GM23248 (cell line): ENCODE data around the gene MITF. TPM values are rescaled to one million over a fixed set of nuclear protein-coding genes. Genes with fewer than 3 reads are reported as not detected.

Experiments
- DNase-seq: peaks from one replicate; pipeline ENCODE4 v3.0.0-alpha.2; 2015
- H2AFZ ChIP-seq: fragments of 200-600 bp; sonication (generic); 2 replicates; pipeline ENCODE4 v1.6.1; 2016; ENCODE audit warnings: antibody characterized with exemption
- H3F3A ChIP-seq: fragments of 200-600 bp; sonication (generic); 2 replicates; pipeline ENCODE4 v1.6.1; 2016; ENCODE audit warnings: mild to moderate bottlenecking, antibody characterized with exemption, mixed run types; ENCODE audit not compliant: insufficient read depth
- H3K27ac ChIP-seq: fragments of 200-600 bp; sonication (generic); 2 replicates; pipeline ENCODE4 v1.5.1; 2016; ENCODE audit warnings: mild to moderate bottlenecking
- H3K27me3 ChIP-seq: fragments of 200-600 bp; sonication (generic); replicated peaks from 2 replicates; pipeline ENCODE4 v1.6.1; 2016; ENCODE audit warnings: mild to moderate bottlenecking; ENCODE audit not compliant: insufficient read depth
- H3K36me3 ChIP-seq: fragments of 200-600 bp; sonication (generic); 2 replicates; pipeline ENCODE4 v1.6.1; 2016; ENCODE audit warnings: low read depth, mild to moderate bottlenecking
- H3K4me1 ChIP-seq: fragments of 200-600 bp; sonication (generic); 2 replicates; pipeline ENCODE4 v1.6.1; 2016; ENCODE audit warnings: mild to moderate bottlenecking; ENCODE audit not compliant: insufficient read depth
- H3K4me2 ChIP-seq: fragments of 200-600 bp; sonication (generic); one replicate; pipeline ENCODE4 v1.6.1; 2016; ENCODE audit warnings: mild to moderate bottlenecking; ENCODE audit not compliant: unreplicated experiment
- H3K4me3 ChIP-seq: fragments of 200-600 bp; sonication (generic); 2 replicates; pipeline ENCODE4 v1.5.1; 2016; ENCODE audit warnings: mild to moderate bottlenecking
- H3K79me2 ChIP-seq: fragments of 200-600 bp; sonication (generic); 2 replicates; pipeline ENCODE4 v1.6.1; 2016; ENCODE audit warnings: mild to moderate bottlenecking; ENCODE audit not compliant: insufficient read depth
- H3K9ac ChIP-seq: fragments of 200-600 bp; sonication (generic); 2 replicates; pipeline ENCODE4 v1.6.1; 2016; ENCODE audit warnings: mild to moderate bottlenecking
- H3K9me2 ChIP-seq: fragments of 200-600 bp; sonication (generic); 2 replicates; pipeline ENCODE4 v1.6.1; 2016; ENCODE audit warnings: mixed run types, mild to moderate bottlenecking, moderate library complexity; ENCODE audit not compliant: insufficient read depth
- H3K9me3 ChIP-seq: fragments of 200-600 bp; sonication (generic); one replicate; pipeline ENCODE4 v1.6.1; 2017; ENCODE audit warnings: low read depth
- H4K20me1 ChIP-seq: fragments of 200-600 bp; sonication (generic); 2 replicates; pipeline ENCODE4 v1.6.0; 2016; ENCODE audit not compliant: insufficient read depth
- EZH2 ChIP-seq: fragments of 200-600 bp; sonication (generic); IDR thresholded peaks from 2 replicates; pipeline ENCODE4 v1.6.1; 2018; ENCODE audit warnings: antibody characterized with exemption, mild to moderate bottlenecking; ENCODE audit not compliant: insufficient read depth, poor library complexity, severe bottlenecking
- EZH2phosphoT487 ChIP-seq: fragments of 200-600 bp; sonication (generic); IDR thresholded peaks from 2 replicates; pipeline ENCODE4 v1.6.1; 2018; ENCODE audit warnings: antibody characterized with exemption, moderate library complexity, mild to moderate bottlenecking, low read depth; ENCODE audit not compliant: insufficient read depth
- WGBS, 2 experiments: methylation state at CpG; one replicate each; pipeline ENCODE4 v1.1.6; 2015 to 2017; ENCODE audit warnings: low lambda C conversion rate in 2 of 2, low coverage in 1 of 2; ENCODE audit errors: missing lambda C conversion rate in 2 of 2; 5-methylcytosine and 5-hydroxymethylcytosine counted together
- in situ Hi-C: fragments of 300-500 bp; cut with MboI; formaldehyde crosslinking; loops from 2 replicates; pipeline ENCODE4 v1.15.0; 2020
- polyA plus RNA-seq: library from polyadenylated mRNA; unstranded; fragments of >200 nt; fragmentation: Nextera tagmentation; extraction: Ambion mirVana; gene quantifications from 2 replicates; pipeline ENCODE4 v1.2.1, GENCODE V29; 2016
- total RNA-seq: library from RNA; depleted of rRNA; stranded (reverse); fragments of >200 nt; shearing (Covaris generic); gene quantifications from 2 replicates; pipeline ENCODE4 v1.2.3, GENCODE V29; 2014

The MITF gene
- total and polyA plus RNA-seq, 2 experiments from 2014 or later, result 0.86 to 2.0 TPM

DNA sequence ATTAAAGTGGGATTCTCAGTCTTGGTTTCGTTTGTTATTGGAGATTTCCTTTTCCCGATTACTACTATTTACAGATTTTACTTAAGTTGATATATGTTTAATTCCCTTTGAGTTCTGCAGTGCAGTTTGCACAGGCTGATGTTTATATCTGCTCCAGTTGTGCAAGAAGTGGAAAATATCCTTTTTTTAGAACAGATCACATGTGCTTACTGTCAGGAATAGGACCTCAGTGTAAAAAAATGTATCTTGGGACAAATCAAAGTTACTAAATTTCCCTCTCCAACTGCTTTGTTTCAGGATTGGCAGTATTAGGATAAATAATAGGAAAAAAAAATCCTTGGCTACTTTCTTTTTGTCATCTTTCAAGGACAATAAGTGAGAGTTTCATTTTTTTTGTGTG, 6.9 kb downstream of the MITF start:
- no peaks in the 10 kb centered on the region for H3K9me3 ChIP-seq
- TF ChIP-seq EZH2, result no peak
- TF ChIP-seq EZH2phosphoT487, result no peak
- 34 to 40% methylated on average over 2 of the region's 2 CpGs for WGBS, 2 experiments
- no peaks in the 10 kb centered on the region for H4K20me1 ChIP-seq
- H3K9ac ChIP-seq, result no peak overlapping the region
- H3F3A ChIP-seq, result no peaks in the 10 kb centered on the region
- peaks cover 4% of the 10 kb centered on the region; the same call in 1 of the 2 replicates for H3K27me3 ChIP-seq
- H3K27ac ChIP-seq, result no peak overlapping the region
- H2AFZ ChIP-seq, result no peak overlapping the region
- DNase-seq, result no peak
- no peaks in the 10 kb centered on the region for H3K4me1 ChIP-seq
- no peaks in the 10 kb centered on the region for H3K9me2 ChIP-seq
- H3K36me3 ChIP-seq, result no peaks in the 10 kb centered on the region
- no peaks in the 10 kb centered on the region for H3K79me2 ChIP-seq
- in situ Hi-C loops, result no loop called here
- no peak overlapping the region for H3K4me3 ChIP-seq
- no peak overlapping the region for H3K4me2 ChIP-seq

DNA sequence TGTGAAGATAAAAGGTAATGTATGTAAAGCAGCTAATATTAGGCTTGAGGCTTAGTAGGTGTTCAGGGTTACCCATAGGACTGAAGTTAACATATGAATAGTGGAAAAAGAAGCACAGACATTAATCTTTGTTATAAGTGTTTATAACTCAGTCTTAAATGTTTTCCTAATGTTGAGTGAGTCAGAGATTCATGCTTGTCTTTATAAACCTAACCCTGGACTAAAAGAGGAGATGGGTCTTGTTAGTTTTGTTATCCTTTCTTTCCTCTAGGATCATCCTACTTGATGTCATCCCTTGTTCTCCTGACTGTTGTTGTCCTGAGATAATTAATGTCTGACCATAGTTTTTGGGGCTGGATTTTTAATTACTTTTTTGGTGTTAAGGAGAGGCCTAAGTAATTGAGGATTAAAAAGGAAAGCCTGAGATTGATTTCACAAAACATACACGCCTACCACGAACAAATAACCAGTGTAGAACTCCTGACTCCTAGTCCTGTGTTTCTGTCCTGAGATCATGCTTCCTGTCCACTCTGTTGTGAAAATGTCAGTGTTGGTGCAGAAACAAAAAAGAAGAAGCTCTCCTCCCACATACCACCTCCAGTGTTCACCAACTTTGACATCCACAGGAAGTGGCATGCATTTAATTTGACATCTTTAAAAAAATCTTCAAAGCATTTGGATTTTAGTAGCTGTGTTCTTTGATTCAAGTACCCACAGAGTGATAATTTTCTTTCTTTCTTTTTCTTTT, 8.4 kb downstream of the MITF start:
- H3K9me2 ChIP-seq, result no peaks in the 10 kb centered on the region
- no peaks in the 10 kb centered on the region for H3K79me2 ChIP-seq
- no peaks in the 10 kb centered on the region for H3F3A ChIP-seq
- no peaks in the 10 kb centered on the region for H3K4me1 ChIP-seq
- H3K9ac ChIP-seq, result no peak overlapping the region
- 36 to 42% methylated on average over 2 of the region's 2 CpGs for WGBS, 2 experiments
- in situ Hi-C loops, result no loop called here
- no peak overlapping the region for H3K27ac ChIP-seq
- H3K4me2 ChIP-seq, result no peak overlapping the region
- no peaks in the 10 kb centered on the region for H3K36me3 ChIP-seq
- H3K9me3 ChIP-seq, result no peaks in the 10 kb centered on the region
- peaks cover 4% of the 10 kb centered on the region; the same call in 1 of the 2 replicates for H3K27me3 ChIP-seq
- TF ChIP-seq EZH2phosphoT487 (no peak), EZH2 (no peak)
- no peak overlapping the region for H3K4me3 ChIP-seq
- no peaks in the 10 kb centered on the region for H4K20me1 ChIP-seq
- no peak overlapping the region for H2AFZ ChIP-seq
- no peak for DNase-seq

DNA sequence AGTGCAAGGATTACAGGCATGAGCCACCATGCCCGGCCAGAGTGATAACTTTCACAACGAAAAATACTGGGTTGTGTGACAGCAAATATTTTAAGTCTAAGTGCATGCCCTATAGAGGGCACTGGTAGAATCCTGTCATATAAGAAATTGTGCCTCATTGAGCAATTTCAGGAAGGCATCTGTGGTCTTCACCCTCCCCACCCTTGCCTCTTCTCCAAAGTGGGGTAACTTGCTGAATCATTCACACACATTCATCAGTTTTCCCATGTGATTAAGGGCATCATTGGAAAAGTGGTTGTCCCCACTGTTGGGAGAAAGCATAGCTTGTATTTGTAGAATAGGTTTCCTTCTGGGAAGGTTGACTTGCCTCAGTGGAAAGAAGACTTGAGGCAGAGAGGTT, 9.2 kb downstream of the MITF start:
- no peak overlapping the region for H3K9ac ChIP-seq
- no peaks in the 10 kb centered on the region for H4K20me1 ChIP-seq
- H3K79me2 ChIP-seq, result no peaks in the 10 kb centered on the region
- no peaks in the 10 kb centered on the region for H3K9me2 ChIP-seq
- H3K27ac ChIP-seq, result no peak overlapping the region
- TF ChIP-seq EZH2phosphoT487 (no peak), EZH2 (no peak)
- no peaks in the 10 kb centered on the region for H3K9me3 ChIP-seq
- H3F3A ChIP-seq, result no peaks in the 10 kb centered on the region
- 92 to 93% methylated on average over 2 of the region's 2 CpGs for WGBS, 2 experiments
- no peak overlapping the region for H3K4me3 ChIP-seq
- H3K4me2 ChIP-seq, result no peak overlapping the region
- H3K4me1 ChIP-seq, result no peaks in the 10 kb centered on the region
- in situ Hi-C loops, result no loop called here
- H3K36me3 ChIP-seq, result no peaks in the 10 kb centered on the region
- H2AFZ ChIP-seq, result no peak overlapping the region
- DNase-seq, result no peak
- peaks cover 1% of the 10 kb centered on the region; the same call in 1 of the 2 replicates for H3K27me3 ChIP-seq

DNA sequence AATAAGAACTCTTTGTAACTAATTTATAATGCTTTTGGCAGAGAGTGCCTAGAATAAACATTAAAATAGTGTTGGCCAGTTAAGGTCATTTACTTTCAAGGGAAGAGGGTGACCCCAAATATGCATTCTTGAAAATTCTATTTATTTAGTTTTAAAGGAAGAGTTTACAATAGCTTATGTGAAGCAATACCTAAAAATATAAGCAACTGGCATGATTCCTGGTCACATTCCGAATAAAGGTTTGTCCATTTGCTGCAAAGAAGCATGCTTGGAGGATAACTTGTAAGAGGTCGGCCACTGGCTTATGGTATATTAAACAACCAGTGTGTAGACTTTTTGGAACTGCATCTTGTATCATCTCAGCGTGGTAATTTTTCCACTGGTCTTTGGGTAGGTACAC, 10.2 kb downstream of the MITF start:
- H3K27ac ChIP-seq, result no peak overlapping the region

More for the DNA sequence above, 10.2 kb downstream of the MITF start:
- in situ Hi-C loops, result no loop called here
- no peaks in the 10 kb centered on the region for H4K20me1 ChIP-seq
- no peaks in the 10 kb centered on the region for H3K9me3 ChIP-seq
- TF ChIP-seq EZH2 (no peak), EZH2phosphoT487 (no peak)
- DNase-seq, result no peak
- H3K9ac ChIP-seq, result no peak overlapping the region
- no peak overlapping the region for H3K4me2 ChIP-seq
- no peak overlapping the region for H2AFZ ChIP-seq
- H3K36me3 ChIP-seq, result no peaks in the 10 kb centered on the region
- H3K27me3 ChIP-seq, result no peaks in the 10 kb centered on the region; the same call in 1 of the 2 replicates
- H3K9me2 ChIP-seq, result no peaks in the 10 kb centered on the region
- no peaks in the 10 kb centered on the region for H3K79me2 ChIP-seq
- no peaks in the 10 kb centered on the region for H3F3A ChIP-seq
- WGBS, 2 experiments, result 91 to 92% methylated on average over 3 of the region's 3 CpGs
- no peak overlapping the region for H3K4me3 ChIP-seq
- H3K4me1 ChIP-seq, result no peaks in the 10 kb centered on the region
